Hypothalamus (tissue), 51 donors: Measurements from ENCODE around the gene TRAPPC5.

Source experiments
- DNase-seq, 51 donors: peaks; one replicate each; lab custom pipeline; 2025; lab: John Stamatoyannopoulos, UW

The TRAPPC5 gene

DNA sequence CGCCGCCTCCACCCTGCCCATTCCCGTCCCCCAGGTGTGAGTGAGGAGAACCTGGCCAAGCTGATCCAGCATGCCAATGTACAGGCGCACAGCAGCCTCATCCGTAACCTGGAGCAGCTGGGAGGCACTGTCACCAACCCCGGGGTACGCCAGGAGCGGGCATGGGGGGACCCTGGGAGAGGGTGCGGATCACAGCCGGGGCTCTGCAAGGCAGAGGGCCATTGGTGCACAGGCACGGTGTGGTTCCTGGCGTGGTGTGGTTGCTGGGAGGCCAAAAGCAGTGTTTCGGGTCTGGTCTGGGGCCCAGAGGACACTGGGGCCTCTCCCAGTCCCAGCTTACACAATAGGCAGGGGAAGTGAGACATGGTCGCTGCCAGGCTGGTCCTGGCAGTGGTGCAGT, 35.5 kb upstream of the TRAPPC5 start:
- no peak for DNase-seq

DNA sequence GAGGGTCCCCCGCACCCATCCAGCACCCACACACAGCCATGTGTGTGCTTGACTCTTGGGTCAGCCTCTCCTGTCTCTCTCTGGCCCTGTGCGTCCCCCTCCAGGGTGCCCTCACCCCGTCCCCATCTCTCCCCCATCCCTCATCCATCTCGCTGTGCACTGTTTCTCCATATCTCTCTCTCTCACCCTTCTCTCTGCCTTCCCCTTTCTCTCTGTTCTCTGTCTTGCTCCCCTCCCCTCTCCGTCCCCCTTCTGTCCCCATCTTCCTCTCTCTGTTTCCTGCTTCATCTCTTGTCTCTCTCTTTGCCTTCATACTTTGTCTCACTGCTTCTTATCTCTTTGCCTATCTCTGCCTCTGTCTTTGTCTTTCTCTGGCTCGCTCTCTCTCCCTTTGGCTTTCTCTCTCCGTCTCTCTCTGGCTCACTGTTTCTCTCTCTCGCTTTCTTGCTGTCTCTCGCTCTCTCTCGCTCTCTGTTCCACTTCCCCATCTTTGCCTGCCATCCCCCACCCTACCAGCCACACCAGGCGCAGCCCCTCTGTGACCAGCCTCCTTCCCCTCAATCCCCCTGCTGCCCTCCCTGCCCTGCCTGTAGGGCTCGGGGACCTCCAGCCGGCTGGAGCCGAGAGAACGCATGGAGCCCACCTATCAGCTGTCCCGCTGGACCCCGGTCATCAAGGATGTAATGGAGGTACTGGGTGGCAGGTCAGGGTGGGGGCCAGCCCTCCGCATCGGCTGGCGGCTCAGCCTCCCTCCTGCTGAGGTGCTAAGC, 34.8 kb upstream of the TRAPPC5 start:
- DNase-seq = no peak

DNA sequence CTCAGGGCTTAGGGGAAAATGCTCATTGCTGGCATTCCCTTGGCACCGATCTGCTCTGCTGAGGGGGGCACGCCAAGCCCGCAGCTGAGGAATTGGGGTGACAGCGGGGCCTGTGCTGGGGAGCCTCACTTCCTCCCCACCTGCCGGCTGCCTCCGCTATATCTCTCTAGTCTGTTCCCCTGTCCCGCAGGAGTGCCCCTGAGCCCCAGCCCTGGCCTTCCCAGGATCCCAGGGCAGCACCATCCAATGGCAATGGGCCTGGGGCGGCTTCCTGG, 34.3 kb upstream of the TRAPPC5 start:
- no peak for DNase-seq

DNA sequence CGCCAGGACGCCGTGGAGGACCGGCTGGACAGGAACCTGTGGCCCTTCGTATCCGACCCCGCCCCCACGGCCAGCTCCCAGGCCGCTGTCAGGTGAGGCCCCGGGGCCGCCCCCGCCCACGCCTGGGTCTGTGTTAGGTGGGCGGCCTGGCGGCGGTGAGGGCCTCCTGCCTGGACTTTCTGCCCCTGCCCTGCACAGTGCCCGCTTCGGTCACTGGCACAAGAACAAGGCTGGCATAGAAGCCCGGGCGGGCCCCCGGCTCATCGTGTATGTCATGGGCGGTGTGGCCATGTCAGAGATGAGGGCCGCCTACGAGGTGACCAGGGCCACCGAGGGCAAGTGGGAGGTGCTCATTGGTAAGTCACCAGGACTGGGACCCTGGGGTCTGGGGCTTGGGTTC, 33.5 kb upstream of the TRAPPC5 start:
- DNase-seq = no peak

DNA sequence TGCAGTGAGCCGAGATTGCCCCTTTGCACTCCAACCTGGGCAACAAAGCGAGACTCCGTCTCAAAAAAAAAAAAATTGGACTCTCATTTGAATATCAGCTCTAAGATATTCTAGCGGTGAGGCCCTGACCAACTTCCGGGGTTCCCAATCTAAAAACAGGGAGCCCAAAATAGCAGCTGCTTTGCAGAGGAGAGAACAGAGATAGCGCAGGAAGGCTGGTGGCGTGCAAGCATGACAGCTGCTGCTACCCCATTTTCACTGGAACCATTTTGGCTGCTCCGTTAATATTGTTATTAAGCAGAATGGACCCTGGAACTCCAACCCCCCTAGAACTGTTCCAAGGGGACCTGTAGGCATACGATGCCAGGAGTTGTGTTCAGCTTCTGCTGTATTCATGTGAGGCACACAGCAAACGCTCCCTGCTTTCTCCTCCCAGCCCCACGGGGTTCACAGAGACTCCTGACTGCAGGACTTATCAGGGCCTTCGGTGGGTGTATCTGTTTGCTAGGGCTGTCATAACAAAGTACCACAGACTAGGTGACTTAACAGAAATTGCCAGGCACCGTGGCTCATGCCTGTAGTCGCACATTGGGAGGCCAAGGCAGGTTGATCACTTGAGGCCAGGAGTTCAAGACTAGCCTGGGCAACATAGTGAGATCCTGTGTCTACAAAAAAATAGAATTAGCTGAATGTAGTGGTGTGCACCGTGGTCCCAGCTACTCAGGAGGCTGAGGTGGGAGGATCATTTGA, 32.2 kb upstream of the TRAPPC5 start:
- DNase-seq = no peak

DNA sequence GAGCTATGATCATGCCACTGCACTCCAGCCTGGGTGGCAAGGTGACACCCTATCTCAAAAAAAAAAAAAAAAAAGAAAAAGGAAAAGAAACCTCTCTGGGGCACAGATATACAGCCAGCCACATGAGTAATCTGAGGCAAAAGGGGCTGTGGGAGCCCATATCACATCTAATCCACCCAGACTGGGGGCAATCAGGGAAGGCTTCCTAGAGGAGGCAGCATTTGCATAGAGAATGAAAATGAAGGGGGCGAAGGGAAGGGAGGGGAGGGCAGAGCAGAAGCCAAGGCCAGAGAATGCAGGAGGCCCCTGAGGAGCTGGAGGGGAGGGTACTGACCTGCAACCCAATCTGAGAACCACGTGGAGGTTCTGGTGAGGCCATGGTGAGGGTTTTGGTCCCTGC, 30.5 kb upstream of the TRAPPC5 start:
- no peak for DNase-seq

DNA sequence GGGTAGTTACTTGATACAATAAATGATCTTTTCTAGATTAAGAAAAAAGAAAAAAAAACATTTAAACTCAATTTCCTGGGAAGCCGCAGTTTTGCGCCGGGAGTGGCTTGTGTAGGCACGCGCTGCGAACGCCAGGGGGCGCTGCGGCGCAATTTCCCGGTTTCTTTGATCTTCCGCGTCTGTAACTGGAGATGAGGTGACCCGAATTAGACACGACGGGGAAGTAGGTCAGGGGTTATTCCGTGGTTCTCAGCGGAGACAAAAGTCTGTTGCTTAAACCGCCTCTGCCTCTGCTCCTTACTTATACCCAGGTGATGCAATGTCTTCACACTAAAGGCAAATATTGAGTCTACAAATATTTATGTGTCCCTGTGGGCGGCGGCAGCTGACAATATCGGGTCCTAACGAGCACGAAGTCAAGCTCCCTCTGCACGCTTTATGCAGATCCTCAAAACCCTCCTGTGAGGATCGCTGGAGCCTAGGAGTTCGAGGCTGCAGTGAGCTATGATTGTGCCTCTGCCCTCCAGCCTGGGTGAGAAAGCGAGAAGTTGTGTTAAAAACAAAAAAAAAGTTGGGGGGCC, 28.5 kb upstream of the TRAPPC5 start:
- peak in 47 of 51 donors; percentile 18 to 82 (median 53) for DNase-seq

DNA sequence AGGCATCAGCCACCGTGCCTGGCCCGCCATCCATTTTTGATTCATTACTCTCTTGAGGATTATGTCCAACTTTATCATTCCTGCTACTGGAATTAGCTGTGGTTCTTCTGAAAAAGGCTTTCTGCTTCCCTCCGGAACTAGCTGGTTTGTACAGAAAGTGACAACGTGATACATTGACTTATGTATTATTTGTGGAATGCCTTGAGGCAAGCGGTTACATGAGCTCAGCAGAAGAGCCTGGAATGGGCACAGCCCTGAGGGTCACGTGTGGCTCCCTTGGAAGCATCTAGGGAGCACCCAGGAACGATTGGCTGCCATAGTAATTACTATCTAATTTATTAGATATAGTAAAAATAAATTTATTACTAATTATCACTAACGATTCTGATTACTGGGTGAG, 26.2 kb upstream of the TRAPPC5 start:
- DNase-seq = no peak

DNA sequence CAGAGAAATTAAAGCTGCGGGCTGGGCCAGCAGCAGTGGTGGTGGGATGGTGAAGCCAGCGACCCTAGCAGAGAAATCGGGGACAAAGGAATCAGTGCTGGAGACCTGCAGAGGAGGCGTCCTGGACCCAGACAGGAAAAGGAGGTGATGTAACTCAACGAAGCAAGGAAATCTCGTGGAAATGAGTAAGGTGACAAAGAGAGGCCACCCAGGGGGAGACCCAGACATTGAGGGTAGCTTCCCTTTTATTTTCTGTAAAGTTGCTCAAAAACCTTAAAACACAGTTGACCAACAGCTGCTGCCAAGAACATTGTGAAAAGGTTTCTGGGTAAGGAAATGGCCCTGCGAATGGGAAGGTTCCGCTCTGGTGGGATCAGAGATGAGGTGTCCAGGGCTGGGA, 25.1 kb upstream of the TRAPPC5 start:
- no peak for DNase-seq

DNA sequence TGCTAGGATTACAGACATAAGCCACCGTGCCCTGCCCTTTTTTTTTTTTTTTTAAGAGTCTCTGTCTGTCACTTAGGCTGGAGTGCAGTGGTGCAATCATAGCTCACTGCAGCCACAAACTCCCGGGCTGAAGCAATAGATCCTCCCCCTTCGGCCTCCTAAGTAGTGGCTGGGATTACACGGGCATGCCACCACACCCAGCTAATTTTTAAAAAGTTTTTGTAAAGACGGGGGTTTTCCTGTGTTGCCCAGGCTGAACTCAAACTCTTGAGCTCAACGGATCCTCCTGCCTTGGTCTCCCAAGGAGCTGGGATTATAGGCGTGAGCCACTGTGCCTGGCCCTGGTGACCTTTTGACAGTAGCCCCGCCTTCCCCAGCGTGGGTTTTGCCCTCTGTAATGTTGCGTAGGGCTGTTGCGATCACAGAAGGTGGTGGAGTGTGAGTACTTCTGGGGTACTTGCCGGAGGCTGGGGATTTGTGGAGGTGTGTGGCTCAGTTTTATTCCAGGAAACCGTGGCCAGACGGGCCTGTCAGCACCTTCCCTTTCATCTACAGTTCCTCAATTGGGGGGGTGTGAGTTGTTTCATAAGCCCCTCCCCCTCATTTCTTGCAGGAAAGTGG, 23.4 kb upstream of the TRAPPC5 start:
- no peak for DNase-seq

DNA sequence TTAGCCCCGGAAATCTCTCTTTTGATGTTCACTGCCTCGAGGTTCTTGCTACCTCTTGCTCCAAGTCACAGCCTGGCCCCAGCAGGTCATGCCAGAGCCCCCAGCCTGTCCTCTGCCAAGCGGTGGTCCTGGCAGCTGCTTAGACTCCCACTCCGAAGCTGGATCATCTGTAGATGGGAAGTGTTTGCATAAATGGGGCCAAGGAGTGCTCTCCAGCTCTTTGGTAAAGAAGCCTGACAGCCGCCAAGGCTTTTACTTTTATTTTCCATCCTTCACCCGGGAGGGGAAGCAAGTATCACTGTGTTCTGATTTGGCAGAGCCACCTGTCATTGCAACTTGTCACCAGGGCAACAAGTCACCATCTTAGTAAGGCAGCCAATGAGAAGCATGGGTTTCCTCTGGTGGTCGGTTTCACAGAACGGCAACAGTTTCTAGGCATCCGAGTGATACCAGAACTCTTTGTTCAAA, 22.4 kb upstream of the TRAPPC5 start:
- DNase-seq = peak in 25 of 51 donors; percentile 1 to 58 (median 17)

DNA sequence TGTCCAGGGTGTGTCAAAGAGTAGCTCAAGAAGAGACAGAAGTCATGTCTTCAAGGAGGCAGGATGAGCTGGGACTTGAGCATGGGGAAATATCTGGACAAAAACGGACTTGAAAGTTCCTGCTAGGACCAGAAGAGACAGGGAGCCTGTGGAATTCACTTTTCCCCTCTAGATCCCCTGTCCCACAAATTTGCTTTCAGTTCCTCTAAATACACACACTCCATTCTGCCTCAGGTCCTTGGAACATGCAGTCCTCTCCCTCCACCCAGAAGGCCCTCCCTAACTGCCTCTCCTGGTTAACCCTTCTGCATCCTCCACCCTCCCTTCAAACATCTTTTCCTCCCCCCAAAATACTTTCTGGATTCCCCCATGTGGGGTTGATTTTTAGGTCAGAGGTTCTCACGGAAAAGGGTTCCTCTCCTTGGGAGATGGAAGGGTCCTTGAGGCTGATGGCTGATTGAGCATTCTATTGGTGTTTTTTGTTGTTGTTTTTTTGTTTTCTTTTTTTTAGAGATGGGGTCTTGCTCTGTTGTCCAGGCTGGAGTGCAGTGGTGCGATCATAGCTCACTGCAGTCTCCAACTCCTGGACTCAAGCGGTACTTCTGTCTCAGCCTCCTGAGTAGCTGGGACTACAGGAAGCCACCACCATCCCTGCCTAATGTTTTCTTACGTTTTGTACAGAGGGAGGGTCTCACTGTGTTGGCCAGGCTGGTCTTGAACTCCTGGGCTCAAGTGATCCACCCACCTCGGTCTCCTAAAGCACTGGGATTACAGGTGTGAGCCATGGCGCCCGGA, 18.7 kb upstream of the TRAPPC5 start:
- no peak for DNase-seq

DNA sequence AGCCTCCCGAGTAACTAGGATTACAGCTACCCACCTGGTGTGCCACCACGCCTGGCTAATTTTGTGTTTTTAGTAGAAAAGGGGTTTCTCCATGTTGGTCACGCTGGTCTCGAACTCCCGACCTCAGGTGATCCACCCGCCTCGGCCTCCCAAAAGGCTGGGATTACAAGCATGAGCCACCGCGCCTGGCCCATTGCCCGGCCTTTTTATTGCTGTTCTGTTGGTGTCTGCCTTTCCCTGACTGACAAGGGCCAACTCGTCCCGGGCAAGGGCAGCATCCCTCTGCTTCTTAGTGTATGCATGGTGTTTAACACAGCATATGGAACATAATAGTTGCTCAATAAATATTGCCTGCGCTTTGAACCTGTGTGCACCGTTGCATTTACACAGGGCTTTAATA, 18.0 kb upstream of the TRAPPC5 start:
- no peak for DNase-seq

DNA sequence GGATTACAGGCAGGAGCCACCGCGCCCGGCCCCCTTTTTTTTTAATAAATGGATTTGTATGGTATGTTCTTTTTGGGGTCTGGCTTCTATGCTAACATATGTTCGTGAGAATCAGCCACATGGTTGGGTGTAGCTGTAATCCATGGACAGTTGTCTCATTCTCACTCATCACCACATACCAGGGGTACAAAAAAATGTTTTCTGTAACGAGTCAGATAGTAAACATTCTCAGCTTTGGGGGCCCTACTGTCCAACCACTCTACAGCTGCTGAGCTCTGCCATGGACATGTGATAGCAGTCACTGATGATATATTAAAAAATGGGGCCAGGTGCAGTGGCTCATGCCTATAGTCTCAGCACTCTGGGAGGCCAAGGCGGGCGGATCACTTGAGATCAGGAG, 16.9 kb upstream of the TRAPPC5 start:
- no peak for DNase-seq

DNA sequence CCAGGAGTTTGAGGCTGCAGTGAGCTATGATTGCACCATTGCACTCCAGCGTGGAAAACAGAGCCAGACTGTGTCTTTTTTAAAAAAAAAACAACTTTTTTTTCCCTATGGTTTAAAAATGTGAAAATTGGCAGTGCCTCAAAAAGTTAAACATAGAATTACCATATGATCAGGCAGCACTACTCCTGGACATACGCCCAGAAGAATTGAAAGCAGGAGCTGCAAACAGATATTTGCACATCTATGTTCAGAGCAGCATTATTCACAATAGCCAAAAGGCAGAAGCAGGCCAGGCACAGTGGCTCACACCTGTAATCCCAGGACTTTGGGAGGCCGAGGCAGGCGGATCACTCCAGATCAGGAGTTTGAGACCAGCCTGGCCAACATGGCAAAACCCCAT, 15.6 kb upstream of the TRAPPC5 start:
- no peak for DNase-seq

DNA sequence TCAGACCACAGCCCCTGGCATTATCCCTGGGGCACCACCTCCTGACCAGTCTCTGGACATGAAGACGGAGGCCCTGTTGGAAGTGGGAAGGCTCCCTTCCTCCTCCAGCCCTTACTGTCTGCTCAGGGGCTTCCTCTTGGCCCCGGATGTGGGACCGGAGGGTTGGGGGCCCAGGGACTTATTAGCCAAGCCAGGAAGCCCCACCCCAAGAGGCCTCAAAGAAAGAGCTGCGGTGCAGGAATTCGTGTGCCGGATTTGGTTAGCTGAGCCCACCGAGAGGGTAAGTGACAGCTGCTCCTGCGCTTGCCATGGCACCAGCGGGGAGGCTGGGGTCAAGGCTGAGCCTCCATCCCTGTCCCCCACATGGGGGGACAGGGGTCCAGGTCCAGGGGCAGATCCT, 11.8 kb upstream of the TRAPPC5 start, which contains the start of gene RETN:
TSS of gene RETN (plus strand) at position 208 of the 400 bp plus-strand sequence. CDS start 278 bp downstream, outside the sequence.
- no peak for DNase-seq

DNA sequence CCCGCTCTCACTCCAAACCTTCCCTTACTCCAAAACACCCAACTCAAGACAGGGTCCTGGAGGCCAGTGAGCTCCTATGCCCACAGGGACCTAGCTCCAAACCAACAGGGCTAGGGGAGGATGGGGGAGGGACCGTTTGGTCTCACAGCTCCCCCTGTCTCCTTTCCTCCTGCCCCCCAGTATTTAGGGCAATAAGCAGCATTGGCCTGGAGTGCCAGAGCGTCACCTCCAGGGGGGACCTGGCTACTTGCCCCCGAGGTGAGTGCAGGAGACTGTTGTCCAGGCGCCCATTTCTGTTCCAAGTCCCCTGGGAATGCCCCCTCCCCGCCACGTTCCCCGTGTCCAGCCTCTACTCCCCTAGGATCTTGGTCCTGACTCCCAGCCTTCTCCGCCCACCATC, 11.0 kb upstream of the TRAPPC5 start:
- DNase-seq = no peak

DNA sequence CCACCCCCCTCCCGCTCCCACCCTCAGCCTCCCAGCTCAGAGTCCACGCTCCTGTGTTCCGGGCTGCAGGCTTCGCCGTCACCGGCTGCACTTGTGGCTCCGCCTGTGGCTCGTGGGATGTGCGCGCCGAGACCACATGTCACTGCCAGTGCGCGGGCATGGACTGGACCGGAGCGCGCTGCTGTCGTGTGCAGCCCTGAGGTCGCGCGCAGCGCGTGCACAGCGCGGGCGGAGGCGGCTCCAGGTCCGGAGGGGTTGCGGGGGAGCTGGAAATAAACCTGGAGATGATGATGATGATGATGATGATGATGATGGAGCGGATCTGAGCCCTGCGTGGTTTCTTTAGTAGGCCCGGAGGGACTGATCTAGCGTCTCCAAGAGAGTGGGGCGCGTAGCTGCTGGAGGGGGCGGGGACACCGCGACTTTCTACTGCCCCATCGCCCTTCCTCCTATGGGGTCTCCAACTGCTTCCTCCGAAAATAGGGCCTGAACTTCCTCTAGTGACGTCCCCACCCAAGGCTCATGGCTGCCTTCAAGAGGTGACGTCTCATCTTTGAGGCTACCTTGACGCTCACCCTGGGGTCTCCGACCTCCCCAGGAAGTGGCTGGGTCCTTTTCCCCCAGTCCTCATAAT, 10.4 kb upstream of the TRAPPC5 start:
- peak in 22 of 51 donors; percentile 2 to 47 (median 22) for DNase-seq

DNA sequence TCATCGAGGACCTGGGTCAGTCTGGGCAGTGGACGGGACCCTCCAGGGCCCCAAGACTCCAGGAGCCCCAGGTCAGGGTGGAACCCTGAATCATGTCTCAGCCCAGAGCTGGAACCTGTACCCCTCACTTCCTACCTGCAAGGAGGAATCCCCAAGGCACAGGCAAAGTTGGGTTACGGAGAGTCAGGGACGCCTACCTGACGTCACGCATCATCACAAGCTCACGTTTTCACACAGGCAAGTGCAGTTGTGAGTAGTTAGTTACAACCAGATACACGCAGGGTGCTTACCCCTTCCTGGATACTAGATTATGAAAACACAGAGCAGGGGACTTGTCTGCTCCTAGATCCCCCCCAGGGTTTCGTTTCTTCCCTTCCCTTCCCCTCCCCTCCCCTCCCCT, 9.8 kb upstream of the TRAPPC5 start:
- DNase-seq = no peak

DNA sequence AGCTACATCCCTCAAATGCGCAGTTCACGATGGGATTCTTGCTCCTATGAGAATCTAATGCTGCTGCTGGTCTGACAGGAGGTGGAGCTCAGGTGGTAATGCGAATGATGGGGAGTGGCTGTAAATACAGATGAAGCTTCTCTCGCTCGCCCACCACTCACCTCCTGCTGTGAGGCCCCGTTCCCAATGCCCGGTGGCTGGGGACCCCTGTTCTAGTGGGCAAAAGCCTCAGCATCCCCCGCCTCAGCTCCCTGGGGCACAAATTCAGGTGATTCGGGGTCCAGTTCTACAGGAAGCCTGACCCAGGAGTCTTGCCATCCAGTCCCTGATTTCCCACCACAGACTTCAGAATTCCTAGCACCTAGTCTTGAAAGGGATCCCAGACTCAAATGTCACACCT, 8.1 kb upstream of the TRAPPC5 start:
- no peak for DNase-seq
